Breast epithelium (tissue), 3 donors: ENCODE results near the gene LMO1.

Experiments
- POLR2A ChIP-seq: fragments of 450-650 bp; IDR thresholded peaks from one replicate; pipeline ENCODE4 v1.6.1; 2016; ENCODE audit warnings: antibody characterized with exemption, mild to moderate bottlenecking, moderate library complexity
- POLR2AphosphoS5 ChIP-seq, 3 donors: sonication (generic); formaldehyde crosslinking; IDR thresholded peaks; one replicate each; pipeline ENCODE4 v1.6.1; 2017; ENCODE audit warnings: antibody characterized with exemption in 3 of 3
- TF ChIP-seq, protein P1 (sequence below), 3 donors: fragments of 450-650 bp; IDR thresholded peaks; one replicate each; pipeline ENCODE4 v1.5.1; 2016 to 2017; ENCODE audit warnings: antibody characterized with exemption in 3 of 3, mild to moderate bottlenecking in 3 of 3, moderate library complexity in 3 of 3

DNA sequence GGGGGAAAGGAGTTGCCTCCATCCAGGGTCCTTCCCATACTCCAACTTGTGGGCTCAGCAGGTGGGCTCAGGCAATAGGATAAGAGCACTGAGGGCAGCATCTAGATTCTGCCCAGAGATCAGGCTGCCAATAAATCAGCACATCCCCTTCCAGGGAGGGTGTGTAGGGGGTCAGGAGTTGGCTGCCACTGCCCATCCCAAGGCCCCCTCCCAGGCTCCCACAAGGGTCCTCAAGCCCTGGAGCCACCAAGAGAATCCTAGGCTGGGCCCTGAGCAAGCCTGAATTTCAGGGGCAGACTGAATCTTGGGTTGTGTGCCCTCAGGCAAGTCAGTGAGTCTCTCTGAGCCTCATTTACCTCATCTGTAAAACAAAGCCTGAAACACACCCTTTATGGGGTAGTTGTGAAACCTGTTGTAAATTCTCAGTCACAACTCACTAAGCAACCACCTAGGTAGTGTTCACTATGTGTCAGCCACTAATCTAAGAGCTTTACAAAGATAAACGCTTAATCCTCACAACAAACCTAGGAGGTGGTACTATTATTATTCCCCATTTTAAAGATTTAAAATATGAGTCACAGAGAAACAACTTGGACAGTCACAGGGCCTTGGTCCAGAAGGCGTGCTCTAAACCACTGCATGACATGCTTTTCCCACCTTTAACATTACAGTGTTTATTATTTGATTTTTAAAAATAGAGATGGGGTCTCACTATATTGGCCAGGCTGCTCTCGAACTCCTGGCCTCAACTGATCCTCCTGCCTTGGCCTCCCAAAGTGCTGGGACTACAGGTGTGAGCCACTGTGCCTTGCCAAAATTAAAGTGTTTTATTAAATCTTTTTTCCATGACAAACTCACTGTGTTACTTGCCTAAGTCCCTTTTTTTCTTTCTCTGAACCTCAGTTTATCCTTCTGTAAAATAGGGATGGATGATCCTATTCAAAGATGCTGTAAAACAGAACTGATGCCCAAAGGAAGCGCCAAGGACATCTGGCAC, 36.2 kb downstream of the LMO1 start:
- TF ChIP-seq, protein P1, sequence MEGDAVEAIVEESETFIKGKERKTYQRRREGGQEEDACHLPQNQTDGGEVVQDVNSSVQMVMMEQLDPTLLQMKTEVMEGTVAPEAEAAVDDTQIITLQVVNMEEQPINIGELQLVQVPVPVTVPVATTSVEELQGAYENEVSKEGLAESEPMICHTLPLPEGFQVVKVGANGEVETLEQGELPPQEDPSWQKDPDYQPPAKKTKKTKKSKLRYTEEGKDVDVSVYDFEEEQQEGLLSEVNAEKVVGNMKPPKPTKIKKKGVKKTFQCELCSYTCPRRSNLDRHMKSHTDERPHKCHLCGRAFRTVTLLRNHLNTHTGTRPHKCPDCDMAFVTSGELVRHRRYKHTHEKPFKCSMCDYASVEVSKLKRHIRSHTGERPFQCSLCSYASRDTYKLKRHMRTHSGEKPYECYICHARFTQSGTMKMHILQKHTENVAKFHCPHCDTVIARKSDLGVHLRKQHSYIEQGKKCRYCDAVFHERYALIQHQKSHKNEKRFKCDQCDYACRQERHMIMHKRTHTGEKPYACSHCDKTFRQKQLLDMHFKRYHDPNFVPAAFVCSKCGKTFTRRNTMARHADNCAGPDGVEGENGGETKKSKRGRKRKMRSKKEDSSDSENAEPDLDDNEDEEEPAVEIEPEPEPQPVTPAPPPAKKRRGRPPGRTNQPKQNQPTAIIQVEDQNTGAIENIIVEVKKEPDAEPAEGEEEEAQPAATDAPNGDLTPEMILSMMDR (IDR thresholded peaks at IDR 0.05), result no peak
- TF ChIP-seq POLR2A (no peak), POLR2AphosphoS5 (IDR thresholded peaks at IDR 0.05) (no peak)
